Panc1 (cell line): Measurements from ENCODE around the gene TAAR9. TPM values are rescaled to one million over a fixed set of nuclear protein-coding genes. Genes with fewer than 3 reads are reported as not detected.

ENCODE experiments used
- ATAC-seq: fragments of 200-7000 bp; cut with Tn5 transposase; 2 replicates; pipeline ENCODE4 v1.9.1; 2020; ENCODE audit warnings: mild to moderate bottlenecking, moderate library complexity
- BruUV-seq: library from RNA; stranded (reverse); fragments of 400-500 nt; replicated peaks from 2 replicates; lab custom pipeline; 2021; lab: Mats Ljungman, UMichigan
- CTCF ChIA-PET: fragments of 300-600 bp; sonication (Branson Sonifier 250); formaldehyde crosslinking; loops from one replicate; lab custom pipeline; 2022; ENCODE audit warnings: antibody characterized with exemption; lab: Charles Lee
- POLR2A ChIA-PET: fragments of 300-600 bp; sonication (Branson Sonifier 250); formaldehyde crosslinking; loops from one replicate; lab custom pipeline; 2022; ENCODE audit warnings: antibody characterized with exemption; lab: Charles Lee
- DNase-seq: peaks from one replicate; pipeline ENCODE4 v3.0.0-alpha.2; 2010; ENCODE audit warnings: low read depth, low spot score
- H3K27ac ChIP-seq: 2 replicates; pipeline ENCODE4 v1.5.1; 2011; ENCODE audit warnings: mild to moderate bottlenecking, low read length, inconsistent platforms
- H3K27me3 ChIP-seq: fragments of 200-500 bp; sonication (Bioruptor generic); 2 replicates; pipeline ENCODE4 v1.6.0; 2014; ENCODE audit warnings: low read length, inconsistent platforms; ENCODE audit not compliant: control insufficient read depth, insufficient read depth
- H3K36me3 ChIP-seq: fragments of 200-500 bp; sonication (Bioruptor generic); 2 replicates; pipeline ENCODE4 v1.5.1; 2014; ENCODE audit warnings: inconsistent platforms, mild to moderate bottlenecking, low read length, moderate library complexity; ENCODE audit not compliant: control insufficient read depth, insufficient read depth
- H3K4me1 ChIP-seq: 2 replicates; pipeline ENCODE4 v1.5.1; 2011; ENCODE audit warnings: inconsistent platforms, mild to moderate bottlenecking, low read length, moderate library complexity; ENCODE audit not compliant: control insufficient read depth, insufficient read depth
- H3K4me3 ChIP-seq, 2 experiments: 2 replicates each; pipeline ENCODE4 v1.5.1; 2011 to 2012; ENCODE audit warnings: low read depth in 2 of 2, low read length in 2 of 2, mild to moderate bottlenecking in 2 of 2, inconsistent platforms in 1 of 2, moderate library complexity in 1 of 2
- H3K9me3 ChIP-seq: fragments of 200-500 bp; sonication (Bioruptor generic); 2 replicates; pipeline ENCODE4 v1.5.1; 2014; ENCODE audit warnings: low read depth, mild to moderate bottlenecking, inconsistent platforms, low read length, moderate library complexity; ENCODE audit not compliant: control insufficient read depth, insufficient read depth
- POLR2AphosphoS5 ChIP-seq: IDR thresholded peaks from 2 replicates; pipeline ENCODE4 v1.6.1; 2012; ENCODE audit warnings: mild to moderate bottlenecking, low read depth, low read length, moderate library complexity
- SIN3A ChIP-seq: IDR thresholded peaks from 2 replicates; pipeline ENCODE4 v1.6.1; 2012; ENCODE audit warnings: low read depth, mild to moderate bottlenecking, low read length, moderate library complexity, borderline replicate concordance; ENCODE audit not compliant: insufficient read depth
- TCF7L2 ChIP-seq: IDR thresholded peaks from 2 replicates; pipeline ENCODE4 v1.6.1; 2011; ENCODE audit warnings: mild to moderate bottlenecking, low read depth, low read length, inconsistent platforms
- in situ Hi-C: cut with HindIII; loops from 2 replicates; pipeline ENCODE4 v1.10.0; 2016; ENCODE audit warnings: low sequenced_read_pairs, low pct_unique_long_range_greater_than_20kb
- intact Hi-C: fragments of 100-400 bp; cut with micrococcal nuclease; formaldehyde crosslinking; loops from one replicate; pipeline ENCODE4 v1.10.0; 2022; ENCODE audit not compliant: unreplicated experiment
- total RNA-seq: library from RNA; stranded (reverse); gene quantifications from one replicate; pipeline ENCODE4 v1.2.1, GENCODE V29; 2021; ENCODE audit not compliant: unreplicated experiment
- TF ChIP-seq, protein P1 (sequence below): fragments of 450-650 bp; IDR thresholded peaks from 2 replicates; pipeline ENCODE4 v1.5.1; 2017; ENCODE audit warnings: mild to moderate bottlenecking
- TF ChIP-seq, protein P2 (sequence below), 2 experiments: IDR thresholded peaks; 2 replicates each; pipeline ENCODE4 v1.6.1; 2011 to 2012; ENCODE audit warnings: low read depth in 2 of 2, control low read depth in 1 of 2, low read length in 1 of 2, mild to moderate bottlenecking in 1 of 2, moderate library complexity in 1 of 2; ENCODE audit not compliant: insufficient read depth in 1 of 2

Gene TAAR9
- total RNA-seq, 1 experiment from 2014 or later, result not detected

DNA sequence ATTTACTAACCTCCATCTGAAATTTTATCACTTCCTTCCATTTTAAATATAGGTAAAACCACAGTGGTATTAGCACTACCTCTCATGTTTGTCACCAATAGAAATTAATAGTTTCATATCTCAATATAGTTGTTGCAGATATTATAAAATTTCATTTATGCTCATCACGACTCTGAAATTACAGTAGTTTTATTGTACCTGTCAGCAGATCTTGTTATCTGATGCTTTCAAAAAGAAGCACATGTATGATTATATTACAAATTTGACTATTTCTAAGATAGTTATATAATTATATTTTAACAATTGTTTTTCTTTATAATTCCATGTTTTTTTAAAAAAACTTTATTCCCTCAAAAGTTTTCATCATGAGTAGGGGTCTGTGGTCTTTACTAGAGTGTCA lies 46.6 kb downstream of the TAAR9 start:
- no peak for DNase-seq
- ATAC-seq, result no peak
- H3K4me3 ChIP-seq, result no peak overlapping the region
- no peak overlapping the region for H3K27ac ChIP-seq
- ChIA-PET CTCF (no interaction called here), POLR2A (no interaction called here)
- H3K27me3 ChIP-seq, result no peaks in the 10 kb centered on the region; the same call in 1 of the 2 replicates
- no peaks in the 10 kb centered on the region for H3K9me3 ChIP-seq
- intact Hi-C loops, result no loop called here
- H3K36me3 ChIP-seq, result no peaks in the 10 kb centered on the region
- no TSS peak for BruUV-seq
- in situ Hi-C loops, result no loop called here
- no peaks in the 10 kb centered on the region for H3K4me1 ChIP-seq
- no peak for TF ChIP-seq TCF7L2
- TF ChIP-seq, protein P1, sequence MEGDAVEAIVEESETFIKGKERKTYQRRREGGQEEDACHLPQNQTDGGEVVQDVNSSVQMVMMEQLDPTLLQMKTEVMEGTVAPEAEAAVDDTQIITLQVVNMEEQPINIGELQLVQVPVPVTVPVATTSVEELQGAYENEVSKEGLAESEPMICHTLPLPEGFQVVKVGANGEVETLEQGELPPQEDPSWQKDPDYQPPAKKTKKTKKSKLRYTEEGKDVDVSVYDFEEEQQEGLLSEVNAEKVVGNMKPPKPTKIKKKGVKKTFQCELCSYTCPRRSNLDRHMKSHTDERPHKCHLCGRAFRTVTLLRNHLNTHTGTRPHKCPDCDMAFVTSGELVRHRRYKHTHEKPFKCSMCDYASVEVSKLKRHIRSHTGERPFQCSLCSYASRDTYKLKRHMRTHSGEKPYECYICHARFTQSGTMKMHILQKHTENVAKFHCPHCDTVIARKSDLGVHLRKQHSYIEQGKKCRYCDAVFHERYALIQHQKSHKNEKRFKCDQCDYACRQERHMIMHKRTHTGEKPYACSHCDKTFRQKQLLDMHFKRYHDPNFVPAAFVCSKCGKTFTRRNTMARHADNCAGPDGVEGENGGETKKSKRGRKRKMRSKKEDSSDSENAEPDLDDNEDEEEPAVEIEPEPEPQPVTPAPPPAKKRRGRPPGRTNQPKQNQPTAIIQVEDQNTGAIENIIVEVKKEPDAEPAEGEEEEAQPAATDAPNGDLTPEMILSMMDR, result no peak
- TF ChIP-seq, protein P2, sequence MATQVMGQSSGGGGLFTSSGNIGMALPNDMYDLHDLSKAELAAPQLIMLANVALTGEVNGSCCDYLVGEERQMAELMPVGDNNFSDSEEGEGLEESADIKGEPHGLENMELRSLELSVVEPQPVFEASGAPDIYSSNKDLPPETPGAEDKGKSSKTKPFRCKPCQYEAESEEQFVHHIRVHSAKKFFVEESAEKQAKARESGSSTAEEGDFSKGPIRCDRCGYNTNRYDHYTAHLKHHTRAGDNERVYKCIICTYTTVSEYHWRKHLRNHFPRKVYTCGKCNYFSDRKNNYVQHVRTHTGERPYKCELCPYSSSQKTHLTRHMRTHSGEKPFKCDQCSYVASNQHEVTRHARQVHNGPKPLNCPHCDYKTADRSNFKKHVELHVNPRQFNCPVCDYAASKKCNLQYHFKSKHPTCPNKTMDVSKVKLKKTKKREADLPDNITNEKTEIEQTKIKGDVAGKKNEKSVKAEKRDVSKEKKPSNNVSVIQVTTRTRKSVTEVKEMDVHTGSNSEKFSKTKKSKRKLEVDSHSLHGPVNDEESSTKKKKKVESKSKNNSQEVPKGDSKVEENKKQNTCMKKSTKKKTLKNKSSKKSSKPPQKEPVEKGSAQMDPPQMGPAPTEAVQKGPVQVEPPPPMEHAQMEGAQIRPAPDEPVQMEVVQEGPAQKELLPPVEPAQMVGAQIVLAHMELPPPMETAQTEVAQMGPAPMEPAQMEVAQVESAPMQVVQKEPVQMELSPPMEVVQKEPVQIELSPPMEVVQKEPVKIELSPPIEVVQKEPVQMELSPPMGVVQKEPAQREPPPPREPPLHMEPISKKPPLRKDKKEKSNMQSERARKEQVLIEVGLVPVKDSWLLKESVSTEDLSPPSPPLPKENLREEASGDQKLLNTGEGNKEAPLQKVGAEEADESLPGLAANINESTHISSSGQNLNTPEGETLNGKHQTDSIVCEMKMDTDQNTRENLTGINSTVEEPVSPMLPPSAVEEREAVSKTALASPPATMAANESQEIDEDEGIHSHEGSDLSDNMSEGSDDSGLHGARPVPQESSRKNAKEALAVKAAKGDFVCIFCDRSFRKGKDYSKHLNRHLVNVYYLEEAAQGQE (IDR thresholded peaks at IDR 0.05; ENCODE audit: insufficient read depth in 1 of 2, low read depth in 2 of 2, low read length in 1 of 2), result no peak
- no peak for TF ChIP-seq POLR2AphosphoS5
- no peak for TF ChIP-seq SIN3A

DNA sequence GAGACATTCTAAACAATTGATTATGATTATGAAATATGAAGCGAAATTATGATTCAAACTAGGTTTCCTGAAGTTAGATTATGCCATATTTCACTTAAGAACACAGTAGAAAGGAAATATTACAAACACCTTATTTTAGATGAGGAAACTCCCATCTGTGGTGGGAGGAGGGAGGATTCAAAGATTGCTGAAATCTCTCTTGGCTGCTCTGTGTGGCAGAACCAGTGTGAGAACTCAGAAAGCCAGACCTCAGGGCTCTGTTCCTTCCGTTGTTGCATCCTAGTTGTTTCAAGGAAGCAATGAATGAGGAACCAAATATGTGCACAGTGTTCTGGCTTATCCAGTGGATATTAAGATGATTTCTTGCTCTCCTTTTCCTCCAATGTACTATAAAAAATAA lies 49.3 kb downstream of the TAAR9 start:
- no peaks in the 10 kb centered on the region for H3K36me3 ChIP-seq

More for the DNA sequence above, 49.3 kb downstream of the TAAR9 start:
- no peak for ATAC-seq
- DNase-seq, result no peak
- intact Hi-C loops, result no loop called here
- POLR2A ChIA-PET, result no interaction called here
- in situ Hi-C loops, result no loop called here
- no peaks in the 10 kb centered on the region for H3K9me3 ChIP-seq
- H3K27ac ChIP-seq, result no peak overlapping the region
- CTCF ChIA-PET, result no interaction called here
- BruUV-seq, result no TSS peak
- no peaks in the 10 kb centered on the region; the same call in 1 of the 2 replicates for H3K27me3 ChIP-seq
- no peak for TF ChIP-seq POLR2AphosphoS5
- H3K4me1 ChIP-seq, result no peaks in the 10 kb centered on the region
- no peak overlapping the region for H3K4me3 ChIP-seq

Other genes with a start within 250 kb of the TAAR9 start
- 0.21 TPM for gene MOXD1, start 136.8 kb upstream of the TAAR9 start, total RNA-seq
- 40.6 TPM for gene STX7, start 25.2 kb upstream of the TAAR9 start, total RNA-seq
- not detected for gene TAAR8, start 14.4 kb downstream of the TAAR9 start, total RNA-seq
- not detected for gene TAAR6, start 32.0 kb downstream of the TAAR9 start, total RNA-seq
- gene TAAR5, start 51.5 kb downstream of the TAAR9 start, total RNA-seq, result not detected
- gene TAAR2, start 86.0 kb downstream of the TAAR9 start, total RNA-seq, result not detected
- gene TAAR1, start 120.9 kb downstream of the TAAR9 start, total RNA-seq, result not detected
- gene VNN1, start 175.8 kb downstream of the TAAR9 start, total RNA-seq, result not detected
- gene VNN2, start 219.6 kb downstream of the TAAR9 start, total RNA-seq, result 0.18 TPM